Sigmoid colon (tissue), 4 donors: ENCODE data around the gene C11orf16.

Experiments
- POLR2A ChIP-seq, 2 donors: fragments of 450-650 bp; IDR thresholded peaks; one replicate each; pipeline ENCODE4 v1.6.1; 2016; ENCODE audit warnings: antibody characterized with exemption in 2 of 2, mild to moderate bottlenecking in 2 of 2, moderate library complexity in 2 of 2
- POLR2AphosphoS5 ChIP-seq, 4 donors: sonication (generic); formaldehyde crosslinking; IDR thresholded peaks; one replicate each; pipeline ENCODE4 v1.6.1; 2017; ENCODE audit warnings: antibody characterized with exemption in 4 of 4
- TF ChIP-seq, protein P1 (sequence below), 4 experiments: fragments of 450-650 bp in 3 of 4; fragments of 200-600 bp in 1 of 4; IDR thresholded peaks; one replicate each; pipeline ENCODE4 v1.5.1; 2016 to 2019; ENCODE audit warnings: antibody characterized with exemption in 4 of 4, mild to moderate bottlenecking in 3 of 4, moderate library complexity in 2 of 4

DNA sequence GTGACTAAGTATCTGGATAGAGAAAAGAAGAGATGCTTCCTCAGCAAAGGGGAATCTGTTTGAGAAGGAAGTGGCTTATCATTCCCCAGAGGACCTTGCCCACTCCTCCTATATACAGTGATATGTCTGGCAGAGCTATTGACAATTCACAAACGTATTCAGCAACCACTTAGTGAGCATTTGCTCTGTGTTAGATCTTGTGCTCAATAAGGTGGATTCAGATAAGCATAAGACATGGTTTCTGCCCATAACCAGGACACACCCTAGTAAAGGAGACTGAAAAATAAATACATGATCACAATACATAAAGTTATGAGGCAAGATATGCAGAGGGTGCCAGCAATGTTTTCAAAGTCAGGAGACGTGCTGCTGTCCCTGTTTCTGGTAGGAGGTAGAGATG lies 30.1 kb upstream of the C11orf16 start:
- TF ChIP-seq, protein P1, sequence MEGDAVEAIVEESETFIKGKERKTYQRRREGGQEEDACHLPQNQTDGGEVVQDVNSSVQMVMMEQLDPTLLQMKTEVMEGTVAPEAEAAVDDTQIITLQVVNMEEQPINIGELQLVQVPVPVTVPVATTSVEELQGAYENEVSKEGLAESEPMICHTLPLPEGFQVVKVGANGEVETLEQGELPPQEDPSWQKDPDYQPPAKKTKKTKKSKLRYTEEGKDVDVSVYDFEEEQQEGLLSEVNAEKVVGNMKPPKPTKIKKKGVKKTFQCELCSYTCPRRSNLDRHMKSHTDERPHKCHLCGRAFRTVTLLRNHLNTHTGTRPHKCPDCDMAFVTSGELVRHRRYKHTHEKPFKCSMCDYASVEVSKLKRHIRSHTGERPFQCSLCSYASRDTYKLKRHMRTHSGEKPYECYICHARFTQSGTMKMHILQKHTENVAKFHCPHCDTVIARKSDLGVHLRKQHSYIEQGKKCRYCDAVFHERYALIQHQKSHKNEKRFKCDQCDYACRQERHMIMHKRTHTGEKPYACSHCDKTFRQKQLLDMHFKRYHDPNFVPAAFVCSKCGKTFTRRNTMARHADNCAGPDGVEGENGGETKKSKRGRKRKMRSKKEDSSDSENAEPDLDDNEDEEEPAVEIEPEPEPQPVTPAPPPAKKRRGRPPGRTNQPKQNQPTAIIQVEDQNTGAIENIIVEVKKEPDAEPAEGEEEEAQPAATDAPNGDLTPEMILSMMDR (IDR thresholded peaks at IDR 0.05) = no peak
- TF ChIP-seq POLR2AphosphoS5 (IDR thresholded peaks at IDR 0.05) (no peak), POLR2A (IDR thresholded peaks at IDR 0.05) (no peak)
